Lower leg skin (tissue), 3 donors: ENCODE measurements around the gene PLPP2.

ENCODE experiments used
- CTCF ChIP-seq, 3 donors: fragments of 450-650 bp; IDR thresholded peaks; one replicate each; pipeline ENCODE4 v1.5.1; 2016; ENCODE audit warnings: antibody characterized with exemption in 3 of 3, mild to moderate bottlenecking in 3 of 3, moderate library complexity in 2 of 3
- POLR2A ChIP-seq, 2 donors: fragments of 450-650 bp; IDR thresholded peaks; one replicate each; pipeline ENCODE4 v1.6.1; 2016 to 2017; ENCODE audit warnings: antibody characterized with exemption in 2 of 2, mild to moderate bottlenecking in 1 of 2, moderate library complexity in 1 of 2

GRCh38 chr19:313169-313987 lies 22.2 kb upstream of the PLPP2 start:
- TF ChIP-seq CTCF (IDR thresholded peaks at IDR 0.05) = no peak
- TF ChIP-seq POLR2A (IDR thresholded peaks at IDR 0.05) = no peak
